H9 (cell line): Measurements from ENCODE around the gene AP2A2. TPM values are rescaled to one million over a fixed set of nuclear protein-coding genes. Genes with fewer than 3 reads are reported as not detected.

Source experiments
- DNase-seq: peaks from one replicate; pipeline ENCODE4 v3.0.0-alpha.2; 2017
- H2AFZ ChIP-seq: one replicate; pipeline ENCODE4 v1.6.1; 2013; ENCODE audit warnings: mild to moderate bottlenecking, low read length, control low read depth, moderate library complexity
- H2AK5ac ChIP-seq: 2 replicates; pipeline ENCODE4 v1.6.1; 2013; ENCODE audit warnings: low read length, control low read depth, mixed read lengths; ENCODE audit not compliant: insufficient read length
- H2BK120ac ChIP-seq: one replicate; pipeline ENCODE4 v1.6.1; 2013; ENCODE audit warnings: low read depth, mild to moderate bottlenecking, low read length, control low read depth, inconsistent platforms; ENCODE audit not compliant: poor library complexity, severe bottlenecking
- H2BK12ac ChIP-seq: 2 replicates; pipeline ENCODE4 v1.6.1; 2013; ENCODE audit warnings: low read length, control low read depth, mixed read lengths, low read depth; ENCODE audit not compliant: insufficient read length
- H2BK15ac ChIP-seq: 2 replicates; pipeline ENCODE4 v1.6.1; 2013; ENCODE audit warnings: low read depth, low read length, control low read depth
- H2BK20ac ChIP-seq: one replicate; pipeline ENCODE4 v1.6.1; 2013; ENCODE audit warnings: low read depth, mild to moderate bottlenecking, low read length, control low read depth, inconsistent platforms; ENCODE audit not compliant: poor library complexity, severe bottlenecking
- H2BK5ac ChIP-seq: 2 replicates; pipeline ENCODE4 v1.6.1; 2013; ENCODE audit warnings: low read length, control low read depth, mixed read lengths; ENCODE audit not compliant: insufficient read length
- H3K14ac ChIP-seq: 2 replicates; pipeline ENCODE4 v1.6.1; 2013; ENCODE audit warnings: low read length, control low read depth; ENCODE audit not compliant: insufficient read depth
- H3K18ac ChIP-seq: 2 replicates; pipeline ENCODE4 v1.6.1; 2013; ENCODE audit warnings: low read depth, mild to moderate bottlenecking, mixed read lengths, low read length, control low read depth; ENCODE audit not compliant: insufficient read length
- H3K23ac ChIP-seq: 2 replicates; pipeline ENCODE4 v1.6.1; 2013; ENCODE audit warnings: low read length, control low read depth, mixed read lengths, low read depth; ENCODE audit not compliant: insufficient read length
- H3K23me2 ChIP-seq: 2 replicates; pipeline ENCODE4 v1.6.1; 2013; ENCODE audit warnings: low read depth, mild to moderate bottlenecking, mixed read lengths, low read length, control low read depth; ENCODE audit not compliant: insufficient read length, poor library complexity, severe bottlenecking
- H3K27ac ChIP-seq: 2 replicates; pipeline ENCODE4 v1.5.1; 2013; ENCODE audit warnings: low read length, control low read depth, mixed read lengths, low read depth; ENCODE audit not compliant: insufficient read length
- H3K27me3 ChIP-seq: 2 replicates; pipeline ENCODE4 v1.6.1; 2013; ENCODE audit warnings: low read length, control low read depth, inconsistent platforms; ENCODE audit not compliant: insufficient read depth
- H3K4ac ChIP-seq: 2 replicates; pipeline ENCODE4 v1.6.1; 2013; ENCODE audit warnings: low read depth, mild to moderate bottlenecking, control low read depth, inconsistent platforms, low read length, moderate library complexity
- H3K4me1 ChIP-seq: 2 replicates; pipeline ENCODE4 v1.6.1; 2013; ENCODE audit warnings: low read length, control low read depth, inconsistent platforms; ENCODE audit not compliant: insufficient read depth
- H3K4me2 ChIP-seq: 2 replicates; pipeline ENCODE4 v1.6.1; 2013; ENCODE audit warnings: low read length, control low read depth, mixed read lengths; ENCODE audit not compliant: insufficient read length, insufficient read depth
- H3K56ac ChIP-seq: 2 replicates; pipeline ENCODE4 v1.6.1; 2013; ENCODE audit warnings: low read depth, mild to moderate bottlenecking, mixed read lengths, low read length, control low read depth; ENCODE audit not compliant: insufficient read length
- H3K79me1 ChIP-seq: 2 replicates; pipeline ENCODE4 v1.6.1; 2013; ENCODE audit warnings: low read depth, mild to moderate bottlenecking, moderate library complexity, low read length, control low read depth, inconsistent platforms; ENCODE audit not compliant: insufficient read depth, poor library complexity, severe bottlenecking
- H3K79me2 ChIP-seq: 2 replicates; pipeline ENCODE4 v1.6.1; 2013; ENCODE audit warnings: low read length, control low read depth, inconsistent platforms; ENCODE audit not compliant: insufficient read depth
- H3K9ac ChIP-seq: 2 replicates; pipeline ENCODE4 v1.6.1; 2013; ENCODE audit warnings: low read length, control low read depth, mixed read lengths; ENCODE audit not compliant: insufficient read length; ENCODE audit errors: extremely low read depth
- H3K9me3 ChIP-seq: one replicate; pipeline ENCODE4 v1.6.1; 2013; ENCODE audit warnings: low read depth, low read length, inconsistent platforms; ENCODE audit not compliant: control insufficient read depth
- H3T11ph ChIP-seq: one replicate; pipeline ENCODE4 v1.6.1; 2013; ENCODE audit warnings: mild to moderate bottlenecking, low read length, control low read depth, inconsistent platforms
- H4K20me1 ChIP-seq: one replicate; pipeline ENCODE4 v1.6.1; 2013; ENCODE audit not compliant: control insufficient read depth, insufficient read length, insufficient read depth
- H4K5ac ChIP-seq: 2 replicates; pipeline ENCODE4 v1.6.1; 2013; ENCODE audit warnings: low read depth, mild to moderate bottlenecking, mixed read lengths, low read length, control low read depth; ENCODE audit not compliant: insufficient read length
- H4K8ac ChIP-seq: replicated peaks from 2 replicates; pipeline ENCODE4 v1.6.1; 2013; ENCODE audit warnings: low read length, control low read depth, mixed read lengths, low read depth; ENCODE audit not compliant: insufficient read length
- H4K91ac ChIP-seq: 2 replicates; pipeline ENCODE4 v1.6.1; 2013; ENCODE audit warnings: low read depth, mild to moderate bottlenecking, moderate library complexity, mixed read lengths, low read length, control low read depth; ENCODE audit not compliant: insufficient read length
- H3K27ac Mint-ChIP-seq, 3 experiments: 2 replicates in 2 of 3; 3 replicates in 1 of 3; pipeline ENCODE4 v1.8.0; 2020 to 2021; ENCODE audit warnings: mixed read lengths in 3 of 3, mild to moderate bottlenecking in 1 of 3, moderate library complexity in 1 of 3
- H3K27me3 Mint-ChIP-seq: 2 replicates; pipeline ENCODE4 v1.8.0; 2021; ENCODE audit warnings: low read depth, mild to moderate bottlenecking, moderate library complexity, mixed read lengths
- H3K36me3 Mint-ChIP-seq, 3 experiments: 2 replicates in 2 of 3; 3 replicates in 1 of 3; pipeline ENCODE4 v1.8.0; 2020 to 2021; ENCODE audit warnings: low read depth in 3 of 3, mixed read lengths in 3 of 3; ENCODE audit not compliant: insufficient read depth in 1 of 3
- H3K4me1 Mint-ChIP-seq, 2 experiments: 2 replicates each; pipeline ENCODE4 v1.8.0; 2020; ENCODE audit warnings: mixed read lengths in 2 of 2
- H3K4me3 Mint-ChIP-seq, 2 experiments: 2 replicates in 1 of 2; 3 replicates in 1 of 2; pipeline ENCODE4 v1.8.0; 2020 to 2021; ENCODE audit warnings: mild to moderate bottlenecking in 2 of 2, mixed read lengths in 2 of 2, moderate library complexity in 1 of 2
- H3K9me3 Mint-ChIP-seq, 2 experiments: 2 replicates in 1 of 2; 3 replicates in 1 of 2; pipeline ENCODE4 v1.8.0; 2020; ENCODE audit warnings: mild to moderate bottlenecking in 2 of 2, mixed read lengths in 2 of 2, moderate library complexity in 1 of 2
- CTCF ChIP-seq: fragments of 200-600 bp; sonication (generic); conservative IDR thresholded peaks from 3 replicates; pipeline ENCODE4 v1.8.0; 2021; ENCODE audit warnings: antibody characterized with exemption, mild to moderate bottlenecking
- WGBS: extraction: QIAGEN DNeasy Blood & Tissue Kit; methylation state at CpG from one replicate; pipeline ENCODE4 v1.1.7; 2013; ENCODE audit warnings: missing lambda C conversion rate, low lambda C conversion rate, mixed read lengths; ENCODE audit not compliant: insufficient read length; ENCODE audit errors: extremely low coverage; 5-methylcytosine and 5-hydroxymethylcytosine counted together
- total RNA-seq: library from RNA; stranded (reverse); gene quantifications from 2 replicates; pipeline ENCODE4 v1.2.1, GENCODE V29; 2021

Gene AP2A2
- total RNA-seq, 1 experiment from 2014 or later, result 53.7 TPM

GRCh38 chr11:945986-946385, 20.3 kb downstream of the AP2A2 start:
- Histone ChIP-seq H3K27me3 (no peaks in the 10 kb centered on the region), H4K5ac (no peak overlapping the region), H3K4me1 (peaks cover 17% of the 10 kb centered on the region; the same call in 1 of the 2 replicates), H2AK5ac (no peak overlapping the region), H3K56ac (no peak overlapping the region), H3K9me3 (no peaks in the 10 kb centered on the region), H3K23me2 (no peaks in the 10 kb centered on the region), H2BK15ac (no peak overlapping the region), H3T11ph (no peak overlapping the region), H2AFZ (no peak overlapping the region), H3K27ac (no peak overlapping the region), H2BK20ac (no peak overlapping the region), H3K79me2 (peaks cover 2% of the 10 kb centered on the region; the same call in 1 of the 2 replicates), H3K79me1 (peaks cover under 1% of the 10 kb centered on the region), H2BK120ac (no peak overlapping the region), H2BK12ac (no peak overlapping the region), H3K4ac (no peak overlapping the region), H4K91ac (no peak overlapping the region), H3K9ac (no peak overlapping the region), H2BK5ac (no peak overlapping the region), H3K18ac (no peak overlapping the region), H4K8ac (no peak overlapping the region), H3K23ac (no peak overlapping the region), H4K20me1 (no peaks in the 10 kb centered on the region), H3K4me2 (no peak overlapping the region), H3K14ac (no peak overlapping the region)
- Mint-ChIP-seq H3K36me3 (peaks cover 13 to 32% (median 22%) of the 10 kb centered on the region in 3 experiments), H3K27ac (peak overlapping the region; percentile 74 to 99 (median 97); a peak in 6 of 7 replicates), H3K4me1 (peaks cover 65 to 73% of the 10 kb centered on the region in 2 experiments), H3K4me3 (peak overlapping the region in 1 of 2 experiments; percentile 15; a peak in 2 of 5 replicates), H3K27me3 (no peaks in the 10 kb centered on the region), H3K9me3 (peaks cover 3 to 12% of the 10 kb centered on the region in 2 experiments; a peak in 4 of 5 replicates)
- WGBS, result no CpG with 5 or more reads among the region's 9 CpGs
- peak; percentile 75 for DNase-seq
- no peak for TF ChIP-seq CTCF
